HCT116 (cell line): ENCODE data around the gene SAA2. TPM values are rescaled to one million over a fixed set of nuclear protein-coding genes. Genes with fewer than 3 reads are reported as not detected.

ENCODE experiments used
- ATAC-seq: fragments of 200-7000 bp; cut with Tn5 transposase; 2 replicates; pipeline ENCODE4 v1.9.1; 2020; ENCODE audit warnings: mild to moderate bottlenecking, moderate library complexity
- BruUV-seq: library from RNA; stranded (reverse); fragments of 400-500 nt; replicated peaks from 2 replicates; lab custom pipeline; 2021; lab: Mats Ljungman, UMichigan
- CTCF ChIA-PET: fragments of 300-600 bp; sonication (Branson Sonifier 250); formaldehyde crosslinking; loops from one replicate; lab custom pipeline; 2021; ENCODE audit warnings: antibody characterized with exemption; lab: Charles Lee
- POLR2A ChIA-PET: fragments of 300-600, 350-600 bp; sonication (Branson Sonifier 250); formaldehyde crosslinking; loops from one replicate; lab custom pipeline; 2021; ENCODE audit warnings: antibody characterized with exemption; lab: Charles Lee
- RAD21 ChIA-PET, 2 experiments: fragments of 300-600 bp; sonication (Branson Sonifier 250); formaldehyde crosslinking; loops; one replicate each; lab custom pipeline; 2023; ENCODE audit warnings: low total read pairs in 2 of 2; ENCODE audit not compliant: uncharacterized antibody in 2 of 2, unreplicated experiment in 2 of 2, low non-redundant PET in 1 of 2; lab: Charles Lee
- DNase-seq: peaks from one replicate; pipeline ENCODE4 v3.0.0-alpha.2; 2010; ENCODE audit warnings: low read depth, low spot score
- H2AFZ ChIP-seq: fragments of 200-600 bp; shearing (Covaris generic), sonication (generic); 2 replicates; pipeline ENCODE4 v1.6.1; 2017; ENCODE audit warnings: low read depth, mixed run types, mixed read lengths, antibody characterized with exemption, low read length; ENCODE audit not compliant: poor library complexity, severe bottlenecking
- H3K27ac ChIP-seq: 2 replicates; pipeline ENCODE4 v1.5.1; 2012; ENCODE audit warnings: low read depth, low read length
- H3K27me3 ChIP-seq: fragments of 200-600 bp; sonication (generic); 2 replicates; pipeline ENCODE4 v1.6.1; 2016; ENCODE audit warnings: mixed run types, low read length, mixed read lengths; ENCODE audit not compliant: insufficient read depth
- H3K36me3 ChIP-seq, 2 experiments: fragments of 200-500 bp in 1 of 2; fragments of 200-600 bp in 1 of 2; sonication (Bioruptor generic) in 1 of 2; sonication (generic) in 1 of 2; 2 replicates each; pipeline versions ENCODE4 v1.5.1 to v1.6.1; 2014 to 2016; ENCODE audit warnings: low read length in 2 of 2, inconsistent platforms in 1 of 2, mixed read lengths in 1 of 2, mixed run types in 1 of 2; ENCODE audit not compliant: insufficient read depth in 2 of 2, control insufficient read depth in 1 of 2
- H3K4me1 ChIP-seq, 2 experiments: fragments of 200-600 bp in 1 of 2; sonication (generic) in 1 of 2; 2 replicates each; pipeline versions ENCODE4 v1.5.1 to v1.6.1; 2012 to 2017; ENCODE audit warnings: low read length in 2 of 2, inconsistent platforms in 1 of 2, mild to moderate bottlenecking in 1 of 2, mixed read lengths in 1 of 2, mixed run types in 1 of 2, moderate library complexity in 1 of 2; ENCODE audit not compliant: insufficient read depth in 2 of 2, control insufficient read depth in 1 of 2
- H3K4me2 ChIP-seq: fragments of 200-600 bp; sonication (generic); 2 replicates; pipeline ENCODE4 v1.6.1; 2017; ENCODE audit warnings: mixed run types, low read length, mixed read lengths
- H3K4me3 ChIP-seq, 2 experiments: fragments of 200-600 bp in 1 of 2; sonication (generic) in 1 of 2; replicated peaks in 1 of 2; 2 replicates each; pipeline ENCODE4 v1.5.1; 2011 to 2016; ENCODE audit warnings: low read length in 2 of 2, control low read depth in 1 of 2, low read depth in 1 of 2, mild to moderate bottlenecking in 1 of 2, mixed read lengths in 1 of 2, mixed run types in 1 of 2
- H3K79me2 ChIP-seq: fragments of 200-600 bp; sonication (generic); 2 replicates; pipeline ENCODE4 v1.6.1; 2017; ENCODE audit warnings: mild to moderate bottlenecking, mixed run types, low read length, moderate library complexity, mixed read lengths; ENCODE audit not compliant: insufficient read depth
- H3K9ac ChIP-seq: fragments of 200-600 bp; sonication (generic); 2 replicates; pipeline ENCODE4 v1.6.1; 2016; ENCODE audit warnings: low read length, mixed read lengths
- H3K9me2 ChIP-seq: fragments of 200-600 bp; sonication (generic), shearing (Covaris generic); 2 replicates; pipeline ENCODE4 v1.6.1; 2017; ENCODE audit warnings: mixed run types, mild to moderate bottlenecking, moderate library complexity; ENCODE audit not compliant: insufficient read depth
- H3K9me3 ChIP-seq, 2 experiments: fragments of 200-500 bp in 1 of 2; fragments of 200-600 bp in 1 of 2; sonication (Bioruptor generic) in 1 of 2; sonication (generic) in 1 of 2; 2 replicates each; pipeline ENCODE4 v1.6.1; 2014 to 2017; ENCODE audit warnings: low read length in 2 of 2, mixed read lengths in 2 of 2, inconsistent platforms in 1 of 2, low read depth in 1 of 2, mild to moderate bottlenecking in 1 of 2, mixed run types in 1 of 2, moderate library complexity in 1 of 2; ENCODE audit not compliant: control insufficient read depth in 1 of 2, insufficient read depth in 1 of 2
- H4K20me1 ChIP-seq: fragments of 200-600 bp; sonication (generic), shearing (Covaris generic); 2 replicates; pipeline ENCODE4 v1.6.1; 2017; ENCODE audit warnings: mixed run types, mild to moderate bottlenecking, moderate library complexity; ENCODE audit not compliant: insufficient read depth
- ATF3 ChIP-seq: IDR thresholded peaks from 2 replicates; pipeline ENCODE4 v1.6.1; 2012
- CBX3 ChIP-seq: IDR thresholded peaks from 2 replicates; pipeline ENCODE4 v1.6.1; 2012; ENCODE audit warnings: low read depth
- CEBPB ChIP-seq: IDR thresholded peaks from 2 replicates; pipeline ENCODE4 v1.6.1; 2012; ENCODE audit warnings: low read depth
- CTCF ChIP-seq, 3 experiments: fragments of 200-600 bp in 1 of 3; sonication (generic) in 1 of 3; IDR thresholded peaks in 2 of 3; conservative IDR thresholded peaks in 1 of 3; 2 replicates each; pipeline ENCODE4 v1.5.1; 2012 to 2017; ENCODE audit warnings: low read depth in 2 of 3, low read length in 2 of 3, antibody characterized with exemption in 1 of 3, borderline replicate concordance in 1 of 3, control low read depth in 1 of 3, mild to moderate bottlenecking in 1 of 3, mixed read lengths in 1 of 3, mixed run types in 1 of 3, moderate library complexity in 1 of 3; ENCODE audit not compliant: insufficient read depth in 1 of 3
- EGR1 ChIP-seq: IDR thresholded peaks from 2 replicates; pipeline ENCODE4 v1.6.1; 2012; ENCODE audit warnings: low read depth
- ELF1 ChIP-seq: IDR thresholded peaks from 2 replicates; pipeline ENCODE4 v1.6.1; 2012; ENCODE audit warnings: low read depth, borderline replicate concordance
- FOSL1 ChIP-seq: IDR thresholded peaks from 2 replicates; pipeline ENCODE4 v1.6.1; 2012; ENCODE audit warnings: low read depth
- POLR2AphosphoS5 ChIP-seq: IDR thresholded peaks from 2 replicates; pipeline ENCODE4 v1.6.1; 2011; ENCODE audit warnings: mild to moderate bottlenecking, low read depth, low read length, moderate library complexity
- RAD21 ChIP-seq: IDR thresholded peaks from 2 replicates; pipeline ENCODE4 v1.6.1; 2012; ENCODE audit warnings: low read depth, mild to moderate bottlenecking
- REST ChIP-seq: IDR thresholded peaks from 2 replicates; pipeline ENCODE4 v1.6.1; 2012; ENCODE audit warnings: low read depth
- SP1 ChIP-seq: IDR thresholded peaks from 2 replicates; pipeline ENCODE4 v1.6.1; 2012; ENCODE audit warnings: low read depth
- SRF ChIP-seq: IDR thresholded peaks from 2 replicates; pipeline ENCODE4 v1.6.1; 2012; ENCODE audit warnings: low read depth
- YY1 ChIP-seq: IDR thresholded peaks from 2 replicates; pipeline ENCODE4 v1.6.1; 2011; ENCODE audit warnings: low read length, low read depth, moderate library complexity, mild to moderate bottlenecking; ENCODE audit not compliant: insufficient replicate concordance; ENCODE audit errors: extremely low read depth
- ZFX ChIP-seq: fragments of 450-650 bp; IDR thresholded peaks from 2 replicates; pipeline ENCODE4 v1.6.1; 2017
- ZNF274 ChIP-seq: fragments of 200-500 bp; sonication (Bioruptor generic); IDR thresholded peaks from 2 replicates; pipeline ENCODE4 v1.6.1; 2014; ENCODE audit warnings: mild to moderate bottlenecking, low read depth, low read length, inconsistent platforms
- intact Hi-C: fragments of 100-400 bp; cut with micrococcal nuclease; formaldehyde crosslinking; loops from 2 replicates; pipeline ENCODE4 v1.10.0; 2022
- total RNA-seq: library from RNA; stranded (reverse); gene quantifications from one replicate; pipeline ENCODE4 v1.2.1, GENCODE V29; 2021; ENCODE audit not compliant: unreplicated experiment

Gene SAA2
- total RNA-seq, 1 experiment from 2014 or later = 5.2 TPM

GRCh38 chr11:18204771-18205170 lies 43.7 kb downstream of the SAA2 start:
- Histone ChIP-seq H3K27me3 (no peaks in the 10 kb centered on the region), H4K20me1 (no peaks in the 10 kb centered on the region), H3K4me1 (no peaks in the 10 kb centered on the region), H3K9ac (no peak overlapping the region), H3K9me2 (no peaks in the 10 kb centered on the region), H3K4me2 (no peak overlapping the region), H3K4me3 (no peak overlapping the region), H3K79me2 (no peaks in the 10 kb centered on the region), H3K9me3 (no peaks in the 10 kb centered on the region), H3K36me3 (no peaks in the 10 kb centered on the region), H2AFZ (no peak overlapping the region), H3K27ac (no peak overlapping the region)
- RAD21 ChIA-PET = interaction anchor here in 1 of 2 experiments (1.2 kb wide), 1 partner anchor 89 kb away, joined by 6 read pairs; no protein-coding TSS in a partner anchor
- TF ChIP-seq FOSL1 (no peak), ZFX (no peak), ZNF274 (no peak)
- POLR2A ChIA-PET = no interaction called here
- ATAC-seq = no peak
- BruUV-seq = no TSS peak
- intact Hi-C loops = loop anchor here (5.0 kb wide), 1 partner anchor 212 kb away; no protein-coding TSS in a partner anchor
- CTCF ChIA-PET = interaction anchor here (1.0 to 1.4 kb wide), 3 partner anchors 10 to 89 kb away, joined by 7 to 17 read pairs (median 8); no protein-coding TSS in a partner anchor
- DNase-seq = no peak

GRCh38 chr11:18204220-18204619 lies 44.2 kb downstream of the SAA2 start:
- intact Hi-C loops = loop anchor here (5.0 kb wide), 1 partner anchor 212 kb away; no protein-coding TSS in a partner anchor
- no peak overlapping the region for H2AFZ ChIP-seq
- H3K27me3 ChIP-seq = no peaks in the 10 kb centered on the region
- POLR2A ChIA-PET = interaction anchor here (1.0 kb wide), 1 partner anchor 8 kb away, joined by 4 read pairs; no protein-coding TSS in a partner anchor
- BruUV-seq = no TSS peak
- H3K9ac ChIP-seq = no peak overlapping the region
- no peaks in the 10 kb centered on the region for H4K20me1 ChIP-seq
- no peak for DNase-seq
- H3K4me1 ChIP-seq = no peaks in the 10 kb centered on the region
- H3K36me3 ChIP-seq = no peaks in the 10 kb centered on the region
- no peak overlapping the region for H3K27ac ChIP-seq
- CTCF ChIA-PET = interaction anchor here (0.5 to 1.9 kb wide), 17 partner anchors 8 to 473 kb away, joined by 3 to 40 read pairs (median 4); no protein-coding TSS in a partner anchor
- H3K9me2 ChIP-seq = no peaks in the 10 kb centered on the region
- no peak overlapping the region for H3K4me2 ChIP-seq
- H3K9me3 ChIP-seq = no peaks in the 10 kb centered on the region
- no peaks in the 10 kb centered on the region for H3K79me2 ChIP-seq
- RAD21 ChIA-PET = interaction anchor here (1.0 to 1.2 kb wide), 4 partner anchors 33 to 89 kb away, joined by 3 to 7 read pairs (median 6); no protein-coding TSS in a partner anchor
- no peak overlapping the region for H3K4me3 ChIP-seq
- ATAC-seq = no peak
- TF ChIP-seq FOSL1 (no peak), POLR2AphosphoS5 (no peak), ZFX (no peak), ATF3 (no peak), SP1 (no peak), CEBPB (no peak), SRF (no peak), YY1 (no peak), CTCF (IDR thresholded peaks at IDR 0.05 in 2 of 3, conservative IDR thresholded peaks at IDR 0.05 in 1 of 3; ENCODE audit: borderline replicate concordance in 1 of 3, insufficient read depth in 1 of 3, low read depth in 2 of 3, low read length in 2 of 3) (no peak), EGR1 (no peak), CBX3 (no peak), REST (no peak), RAD21 (no peak), ELF1 (no peak)
